ENCODE results near the gene CLSTN2. TPM values are rescaled to one million over a fixed set of nuclear protein-coding genes. Genes with fewer than 3 reads are reported as not detected.

The CLSTN2 gene
- polyA plus RNA-seq, 3 donors, result 1.4 to 1.8 (median 1.7) TPM

- DNase-seq, result no peak
Measured at GRCh38 chr3:140284372-140284771, 349.4 kb downstream of the CLSTN2 start.

- DNase-seq, result no peak
Measured at GRCh38 chr3:140285380-140285779, 350.4 kb downstream of the CLSTN2 start.

- no peak for DNase-seq
Measured at GRCh38 chr3:140288595-140288994, 353.6 kb downstream of the CLSTN2 start.

- DNase-seq, result no peak
Measured at GRCh38 chr3:140290105-140290504, 355.1 kb downstream of the CLSTN2 start.

DNA sequence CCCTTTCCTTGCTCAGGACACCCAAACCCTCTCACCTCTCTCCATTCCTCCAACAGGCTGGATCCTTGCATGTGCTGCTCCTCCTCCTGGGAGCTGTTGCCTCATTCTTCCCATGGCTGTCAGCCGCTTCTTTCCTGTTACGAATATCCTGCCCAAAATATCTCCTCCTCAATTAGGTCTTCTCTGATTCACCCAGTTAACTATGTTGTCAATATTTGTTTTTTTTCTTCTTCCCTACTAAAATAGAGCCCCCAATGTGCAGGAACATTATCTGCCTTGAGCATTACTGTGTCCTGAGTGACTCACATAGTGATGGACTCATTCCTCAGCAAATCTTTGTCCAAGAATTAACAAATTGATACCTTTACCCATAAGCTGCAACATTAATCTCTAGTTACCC, 357.2 kb downstream of the CLSTN2 start:
- no peak for DNase-seq

GRCh38 chr3:140292684-140293083, 357.7 kb downstream of the CLSTN2 start:
- DNase-seq, result no peak

DNA sequence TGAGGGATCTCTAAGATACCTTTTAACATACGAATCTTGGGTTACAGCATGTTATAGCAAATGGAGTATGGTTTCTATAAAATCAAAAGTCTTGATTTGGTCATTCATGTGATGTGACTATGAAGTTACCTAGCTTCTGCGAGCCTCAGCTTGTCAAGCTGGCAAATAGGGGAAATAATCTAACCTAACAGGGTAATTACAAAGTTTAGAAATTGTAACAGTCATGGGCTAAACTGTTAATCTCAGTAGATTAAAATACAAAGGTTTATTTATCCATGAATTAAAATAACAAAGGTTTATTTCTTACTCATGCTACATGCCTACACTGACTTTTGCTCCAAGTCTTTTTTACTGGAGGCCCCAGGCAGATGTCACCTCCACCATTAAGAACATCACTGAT, 359.1 kb downstream of the CLSTN2 start:
- DNase-seq, result no peak

- peak; percentile 33 for DNase-seq
Measured at GRCh38 chr3:140296796-140297352, 361.9 kb downstream of the CLSTN2 start.

DNA sequence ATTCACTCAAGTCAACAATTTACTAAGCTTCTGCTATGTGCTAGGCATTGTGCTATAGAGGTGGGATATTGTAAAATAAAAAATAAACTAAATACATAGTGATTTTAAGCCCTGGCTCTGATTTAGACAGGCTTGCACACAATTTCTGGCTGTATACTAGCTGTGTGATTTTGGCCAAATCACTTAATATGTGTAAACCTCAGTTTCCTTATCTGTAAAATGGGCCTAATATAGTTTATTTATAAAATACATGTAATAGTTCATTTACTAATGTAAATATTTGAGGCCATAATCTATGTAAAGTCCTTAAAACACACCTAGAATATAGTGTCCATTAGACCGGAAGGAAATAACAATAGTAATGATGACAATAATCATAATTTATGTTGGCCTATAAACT, 363.1 kb downstream of the CLSTN2 start:
- DNase-seq, result no peak

GRCh38 chr3:140298569-140299070, 363.6 kb downstream of the CLSTN2 start:
- no peak for DNase-seq

- DNase-seq, result no peak
Measured at GRCh38 chr3:140303875-140304274, 368.9 kb downstream of the CLSTN2 start.

DNA sequence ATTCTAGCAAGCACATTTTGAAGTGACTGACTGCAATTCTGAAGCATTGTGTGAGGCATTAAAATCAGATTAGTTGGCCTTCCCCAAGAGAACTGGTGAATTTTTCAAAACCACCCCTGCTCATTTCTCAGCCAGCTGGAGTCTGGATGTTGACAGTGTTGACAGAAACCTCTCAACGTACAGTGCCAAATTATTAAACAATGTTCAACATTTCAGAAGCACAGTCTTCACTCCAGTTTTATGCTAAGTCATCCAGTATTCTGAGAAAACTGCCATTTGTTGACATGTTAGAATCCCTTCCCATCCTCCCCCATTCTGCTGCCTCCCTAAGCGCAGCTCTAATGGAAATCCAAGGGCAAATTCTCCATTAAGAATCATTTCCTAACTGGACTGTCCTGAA, 373.6 kb downstream of the CLSTN2 start:
- DNase-seq, result no peak

DNA sequence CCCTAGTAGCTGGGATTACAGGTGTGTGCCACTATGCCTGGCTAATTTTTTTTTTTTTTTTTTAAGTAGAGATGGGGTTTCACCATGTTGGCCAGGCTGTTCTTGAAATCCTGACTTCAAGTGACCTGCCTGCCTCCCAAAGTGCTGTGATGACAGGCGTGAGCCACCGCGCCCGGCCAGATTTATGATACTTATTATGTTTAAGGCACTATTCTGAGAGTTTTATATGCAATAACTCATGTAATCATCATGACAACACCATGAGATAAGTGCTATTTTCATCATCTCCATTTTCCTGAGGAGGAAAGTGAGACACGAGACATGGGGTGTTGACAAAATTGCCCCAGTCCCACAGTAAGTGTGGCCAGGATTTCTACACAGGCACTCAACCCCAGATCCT, 376.4 kb downstream of the CLSTN2 start:
- DNase-seq, result no peak

- DNase-seq, result no peak
Measured at GRCh38 chr3:140315955-140316354, 381.0 kb downstream of the CLSTN2 start.

- no peak for DNase-seq
Measured at GRCh38 chr3:140316466-140316865, 381.5 kb downstream of the CLSTN2 start.

- DNase-seq, result no peak
Measured at GRCh38 chr3:140316868-140317400, 381.9 kb downstream of the CLSTN2 start.

DNA sequence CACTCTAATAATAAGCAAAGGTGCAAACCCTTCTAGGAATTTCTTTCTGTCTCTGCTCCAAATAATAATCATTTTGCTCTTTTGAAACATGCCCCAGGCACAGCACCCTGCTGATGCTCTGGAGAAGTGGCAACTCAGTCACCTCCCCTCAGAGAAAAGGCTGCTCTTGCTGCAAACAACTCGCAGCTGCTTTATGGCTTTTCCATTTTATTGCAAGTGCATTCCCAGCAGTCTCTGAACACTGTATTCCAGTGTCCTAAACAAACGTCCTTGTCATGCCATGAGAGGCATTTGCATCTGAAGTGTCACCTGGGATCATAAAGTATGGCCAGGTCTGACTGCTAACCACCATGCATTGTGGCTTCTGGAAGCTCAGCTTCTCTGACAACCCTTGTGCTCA, 384.8 kb downstream of the CLSTN2 start:
- no peak for DNase-seq

DNA sequence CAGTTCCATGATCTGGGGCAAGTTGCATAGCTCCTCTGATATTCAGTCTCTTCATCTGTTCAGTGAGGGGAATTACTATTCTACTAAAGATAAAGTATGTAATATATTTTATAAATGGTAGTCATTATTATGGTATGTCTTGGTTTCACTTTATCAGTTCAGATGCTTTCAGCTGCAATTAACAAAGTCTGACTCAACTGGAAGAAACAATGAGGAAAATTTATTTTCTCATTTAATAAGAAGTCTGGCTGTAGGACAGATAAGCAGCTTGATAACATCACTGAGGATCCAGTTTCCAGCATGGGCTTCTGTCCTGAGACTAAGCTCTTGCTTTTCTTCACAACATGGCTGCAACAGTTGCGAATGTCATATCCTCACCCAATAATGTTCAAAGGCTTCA, 388.6 kb downstream of the CLSTN2 start:
- DNase-seq, result no peak

DNA sequence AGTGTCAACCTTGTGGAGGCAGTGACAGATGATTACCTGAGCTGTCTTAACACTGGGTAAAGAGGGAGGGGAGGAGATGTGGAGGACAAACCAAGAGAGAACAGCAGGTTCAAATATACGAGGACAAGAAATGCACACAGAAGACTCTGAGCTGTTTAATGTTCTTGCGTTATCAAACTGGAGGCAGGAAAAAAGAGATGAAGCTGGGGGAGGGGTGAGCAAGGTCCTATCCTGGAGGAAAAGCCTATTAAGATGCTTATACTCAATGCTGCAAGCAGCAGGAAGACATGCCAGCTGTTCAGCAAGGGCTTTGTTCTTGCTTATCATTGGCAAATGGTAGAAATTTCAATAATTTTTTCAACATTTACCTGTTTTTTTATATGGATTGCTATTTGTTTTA, 397.1 kb downstream of the CLSTN2 start:
- DNase-seq, result no peak

- DNase-seq, result no peak
Measured at GRCh38 chr3:140334132-140334929, 399.3 kb downstream of the CLSTN2 start.

- no peak for DNase-seq
Measured at GRCh38 chr3:140336465-140336864, 401.5 kb downstream of the CLSTN2 start.

DNA sequence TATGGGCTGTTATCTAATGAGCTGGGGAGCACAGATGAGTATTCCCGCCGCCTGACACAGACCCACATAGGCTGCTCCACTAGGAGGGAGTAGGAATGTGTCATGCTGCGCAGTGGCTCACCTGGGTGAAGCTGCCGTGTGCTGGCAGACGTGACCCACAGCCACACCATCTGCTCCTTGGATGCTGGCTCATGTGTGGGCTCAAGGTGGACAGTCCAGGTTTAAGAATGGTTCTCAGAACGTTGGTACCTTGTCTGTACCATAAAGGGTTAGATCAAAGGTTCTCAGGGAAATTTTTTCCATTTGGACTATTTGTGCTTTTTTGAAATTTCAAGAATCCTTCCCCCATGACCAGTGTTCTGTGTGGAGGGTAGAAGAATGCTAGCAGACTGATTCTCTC, 403.9 kb downstream of the CLSTN2 start:
- DNase-seq, result no peak

DNA sequence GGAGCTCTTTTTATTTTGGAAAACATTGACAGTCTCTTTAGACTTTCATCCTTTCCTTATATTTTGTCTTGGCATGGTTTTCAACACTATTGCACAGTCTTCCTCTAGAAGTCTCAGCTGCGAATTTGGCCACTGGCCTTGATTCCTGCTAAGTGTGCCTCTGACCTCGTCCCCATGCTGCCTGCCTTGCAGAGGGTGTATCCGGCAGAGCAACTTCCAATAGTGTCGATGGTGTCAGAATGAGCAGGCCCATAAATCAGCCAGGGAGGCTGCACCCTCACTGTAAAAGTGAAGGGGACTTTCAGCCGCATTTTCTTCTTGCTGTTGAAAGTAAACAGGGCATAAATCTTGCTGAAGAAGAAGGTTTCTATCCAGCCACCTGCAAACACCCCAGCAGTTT, 406.2 kb downstream of the CLSTN2 start:
- no peak for DNase-seq

Measured in renal pelvis (tissue), 4 donors.